Body of pancreas (tissue), 4 donors: ENCODE results near the gene NEK11. TPM values are rescaled to one million over a fixed set of nuclear protein-coding genes. Genes with fewer than 3 reads are reported as not detected.
"Not testable (repeated sequence)": the region's sequence is repeated elsewhere in the genome, so short reads cannot be mapped to it uniquely, and the experiment has no call there.

Source experiments
- ATAC-seq: fragments of 150-250 bp; one replicate; pipeline ENCODE4 v1.9.1; 2016
- DNase-seq, 4 donors: peaks; one replicate each; pipeline ENCODE4 v3.0.0-alpha.2; 2019
- H3K27ac ChIP-seq, 4 donors: fragments of 200-600 bp; sonication (generic); 1 replicate in 3 of 4; 2 replicates in 1 of 4; pipeline versions ENCODE4 v1.5.1 to v1.6.1; 2016 to 2019; ENCODE audit warnings: mild to moderate bottlenecking in 1 of 4, mixed read lengths in 1 of 4, moderate library complexity in 1 of 4
- H3K27me3 ChIP-seq, 2 donors: fragments of 200-600 bp; sonication (generic); one replicate each; pipeline ENCODE4 v1.6.0; 2016; ENCODE audit warnings: mild to moderate bottlenecking in 1 of 2
- H3K36me3 ChIP-seq, 2 donors: fragments of 200-600 bp; sonication (generic); replicated peaks in 1 of 2; 2 replicates each; pipeline ENCODE4 v1.5.1; 2016; ENCODE audit warnings: low read depth in 2 of 2; ENCODE audit not compliant: insufficient read depth in 1 of 2
- H3K4me1 ChIP-seq: fragments of 200-600 bp; sonication (generic); one replicate; pipeline ENCODE4 v1.6.0; 2016
- H3K4me3 ChIP-seq, 2 donors: fragments of 200-600 bp; sonication (generic); 1 replicate in 1 of 2; 2 replicates in 1 of 2; pipeline ENCODE4 v1.5.1; 2016 to 2019
- H3K9me3 ChIP-seq, 3 donors: fragments of 200-600 bp; sonication (generic); 1 replicate in 2 of 3; 2 replicates in 1 of 3; pipeline ENCODE4 v1.5.1; 2016
- CTCF ChIP-seq, 7 experiments: fragments of 450-650 bp in 4 of 7; fragments of 200-600 bp in 3 of 7; sonication (generic) in 3 of 7; IDR thresholded peaks; one replicate each; pipeline ENCODE4 v1.5.1; 2016 to 2019; ENCODE audit warnings: antibody characterized with exemption in 7 of 7
- POLR2A ChIP-seq, 3 donors: fragments of 450-650 bp; IDR thresholded peaks; one replicate each; pipeline ENCODE4 v1.6.1; 2016; ENCODE audit warnings: antibody characterized with exemption in 3 of 3, mild to moderate bottlenecking in 2 of 3
- WGBS, 2 donors: methylation state at CpG; one replicate each; pipeline ENCODE4 v1.1.5; 2017; 5-methylcytosine and 5-hydroxymethylcytosine counted together
- intact Hi-C: fragments of 100-400 bp; cut with DNase I; formaldehyde crosslinking; loops from one replicate; pipeline ENCODE4 v1.15.1; 2023
- total RNA-seq, 2 donors: library from RNA; depleted of rRNA; stranded (reverse); fragments of >200 nt; gene quantifications; one replicate each; pipeline ENCODE4 v1.1.0, GENCODE V29; 2016

NEK11 gene
- total RNA-seq, 2 donors from 2014 or later = 3.4 to 10.2 TPM

GRCh38 chr3:131324923-131325322, 298.2 kb downstream of the NEK11 start:
- Histone ChIP-seq H3K36me3 (no peaks in the 10 kb centered on the region), H3K27me3 (no peaks in the 10 kb centered on the region), H3K4me1 (no peaks in the 10 kb centered on the region), H3K4me3 (no peak overlapping the region), H3K27ac (no peak overlapping the region), H3K9me3 (no peaks in the 10 kb centered on the region)
- intact Hi-C loops = no loop called here
- no peak for DNase-seq
- TF ChIP-seq POLR2A (IDR thresholded peaks at IDR 0.05) (no peak), CTCF (IDR thresholded peaks at IDR 0.05) (no peak)
- ATAC-seq = no peak

GRCh38 chr3:131326307-131326706, 299.6 kb downstream of the NEK11 start:
- H3K4me3 ChIP-seq = no peak overlapping the region
- DNase-seq (no peak), ATAC-seq (no peak)
- H3K27ac ChIP-seq = no peak overlapping the region
- no peaks in the 10 kb centered on the region for H3K36me3 ChIP-seq
- intact Hi-C loops = no loop called here
- H3K4me1 ChIP-seq = no peaks in the 10 kb centered on the region
- H3K27me3 ChIP-seq = no peaks in the 10 kb centered on the region
- 86 to 95% methylated on average over 1 of the region's 1 CpG for WGBS, 2 donors
- H3K9me3 ChIP-seq = no peaks in the 10 kb centered on the region
- no peak for TF ChIP-seq POLR2A (IDR thresholded peaks at IDR 0.05)
- no peak for TF ChIP-seq CTCF (IDR thresholded peaks at IDR 0.05)

- Histone ChIP-seq H3K9me3 (no peaks in the 10 kb centered on the region), H3K27ac (no peak overlapping the region), H3K27me3 (no peaks in the 10 kb centered on the region), H3K36me3 (no peaks in the 10 kb centered on the region), H3K4me1 (no peaks in the 10 kb centered on the region), H3K4me3 (no peak overlapping the region)
- intact Hi-C loops = no loop called here
- ATAC-seq = no peak
- DNase-seq = no peak
- TF ChIP-seq CTCF (IDR thresholded peaks at IDR 0.05) = no peak
- TF ChIP-seq POLR2A (IDR thresholded peaks at IDR 0.05) = no peak
- 32 to 46% methylated on average over 3 of the region's 3 CpGs for WGBS, 2 donors
Measured at GRCh38 chr3:131328721-131329120, 302.0 kb downstream of the NEK11 start.

- Histone ChIP-seq H3K27ac (no peak overlapping the region), H3K36me3 (no peaks in the 10 kb centered on the region), H3K4me1 (no peaks in the 10 kb centered on the region), H3K4me3 (no peak overlapping the region), H3K27me3 (no peaks in the 10 kb centered on the region), H3K9me3 (no peaks in the 10 kb centered on the region)
- DNase-seq (no peak), ATAC-seq (no peak)
- intact Hi-C loops = no loop called here
- WGBS, 2 donors = 89% methylated on average over 5 of the region's 5 CpGs
- TF ChIP-seq CTCF (IDR thresholded peaks at IDR 0.05) (no peak), POLR2A (IDR thresholded peaks at IDR 0.05) (no peak)
Measured at GRCh38 chr3:131329774-131330173, 303.1 kb downstream of the NEK11 start.

- H3K9me3 ChIP-seq, ATAC-seq, H3K4me3 ChIP-seq, DNase-seq, H3K4me1 ChIP-seq, H3K27me3 ChIP-seq, intact Hi-C loops, H3K36me3 ChIP-seq, H3K27ac ChIP-seq: not testable (repeated sequence)
- 86 to 95% methylated on average over 25 to 27 of the region's 27 CpGs for WGBS, 2 donors
Measured at GRCh38 chr3:131331456-131332085, 304.9 kb downstream of the NEK11 start.
